NT2/D1 (cell line): ENCODE results near the gene THTPA.

Experiments used
- SUZ12 ChIP-seq: IDR thresholded peaks from 2 replicates; pipeline ENCODE4 v1.6.1; 2011; ENCODE audit not compliant: insufficient read length, insufficient read depth; ENCODE audit errors: extremely low read depth
- YY1 ChIP-seq: IDR thresholded peaks from 2 replicates; pipeline ENCODE4 v1.6.1; 2011; ENCODE audit not compliant: insufficient read length, insufficient read depth
- ZNF274 ChIP-seq: IDR thresholded peaks from 2 replicates; pipeline ENCODE4 v1.6.1; 2011; ENCODE audit warnings: mild to moderate bottlenecking, low read depth, low read length

DNA sequence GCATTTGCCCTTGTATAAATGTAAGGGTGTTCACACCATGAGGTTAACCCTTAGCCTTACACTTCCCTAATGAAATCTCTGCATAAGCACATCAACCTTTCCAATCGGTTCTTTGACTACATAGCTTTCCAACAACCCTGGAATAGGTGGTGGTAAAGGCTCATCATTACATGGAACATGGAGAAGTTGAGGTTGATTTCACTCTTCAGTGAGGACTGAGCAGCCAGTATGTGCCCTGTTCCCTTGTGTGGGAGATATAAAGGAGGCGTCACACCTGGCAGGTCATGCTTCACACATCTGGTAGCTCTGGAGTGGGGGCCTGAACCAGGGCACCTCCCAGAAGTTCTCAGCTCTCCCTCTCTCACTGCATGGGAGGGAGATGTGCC lies 44.2 kb downstream of the THTPA start:
- TF ChIP-seq ZNF274: no peak
- TF ChIP-seq YY1: no peak
- no peak for TF ChIP-seq SUZ12
